DOHH2 (cell line): ENCODE measurements around the gene MILR1.

Experiments
- H3F3A ChIP-seq: fragments of 200-600 bp; sonication (generic), shearing (Covaris generic); 2 replicates; pipeline ENCODE4 v1.6.0; 2016; ENCODE audit warnings: antibody characterized with exemption, mild to moderate bottlenecking; ENCODE audit not compliant: control insufficient read depth, insufficient read depth
- H3K27ac ChIP-seq: fragments of 200-600 bp; sonication (generic); 2 replicates; pipeline ENCODE4 v1.5.1; 2014; ENCODE audit warnings: low read depth, mild to moderate bottlenecking, low read length, moderate library complexity
- H3K27me3 ChIP-seq: fragments of 200-600 bp; sonication (generic); 2 replicates; pipeline ENCODE4 v1.6.1; 2014; ENCODE audit warnings: mild to moderate bottlenecking, low read length, mixed read lengths; ENCODE audit not compliant: control insufficient read depth
- H3K36me3 ChIP-seq: fragments of 200-600 bp; sonication (generic); 2 replicates; pipeline ENCODE4 v1.6.1; 2014; ENCODE audit warnings: mild to moderate bottlenecking, low read length, moderate library complexity, mixed read lengths; ENCODE audit not compliant: control insufficient read depth
- H3K4me1 ChIP-seq: fragments of 200-600 bp; sonication (generic); 2 replicates; pipeline ENCODE4 v1.6.1; 2014; ENCODE audit warnings: mild to moderate bottlenecking, low read length, mixed read lengths; ENCODE audit not compliant: control insufficient read depth
- H3K4me2 ChIP-seq: fragments of 200-600 bp; sonication (generic); 2 replicates; pipeline ENCODE4 v1.6.0; 2014; ENCODE audit warnings: mild to moderate bottlenecking, low read length, moderate library complexity
- H3K4me3 ChIP-seq: fragments of 200-600 bp; sonication (generic); 2 replicates; pipeline ENCODE4 v1.5.1; 2014; ENCODE audit warnings: mild to moderate bottlenecking, low read length, mixed read lengths
- H3K79me2 ChIP-seq: fragments of 200-600 bp; sonication (generic); 2 replicates; pipeline ENCODE4 v1.6.1; 2014; ENCODE audit warnings: mild to moderate bottlenecking, low read length, mixed read lengths; ENCODE audit not compliant: control insufficient read depth
- H3K9me2 ChIP-seq: fragments of 200-600 bp; sonication (generic); replicated peaks from 2 replicates; pipeline ENCODE4 v1.6.1; 2014; ENCODE audit warnings: mild to moderate bottlenecking, low read length, mixed read lengths; ENCODE audit not compliant: control insufficient read depth
- H3K9me3 ChIP-seq: fragments of 200-600 bp; sonication (generic); 2 replicates; pipeline ENCODE4 v1.6.1; 2014; ENCODE audit warnings: antibody characterized with exemption, low read length, mixed read lengths; ENCODE audit not compliant: control insufficient read depth, insufficient read depth
- H4K20me1 ChIP-seq: fragments of 200-600 bp; sonication (generic); 2 replicates; pipeline ENCODE4 v1.6.0; 2014; ENCODE audit warnings: low read depth, mild to moderate bottlenecking, antibody characterized with exemption, low read length, moderate library complexity; ENCODE audit not compliant: control insufficient read depth, insufficient read depth
- EZH2phosphoT487 ChIP-seq: fragments of 200-600 bp; sonication (generic); IDR thresholded peaks from 2 replicates; pipeline ENCODE4 v1.6.1; 2017; ENCODE audit warnings: borderline replicate concordance, mild to moderate bottlenecking, antibody characterized with exemption, low read length, moderate library complexity, mixed read lengths
- TF ChIP-seq, protein P1 (sequence below): fragments of 200-600 bp; sonication (generic); IDR thresholded peaks from one replicate; pipeline ENCODE4 v1.5.1; 2014; ENCODE audit warnings: antibody characterized with exemption, mild to moderate bottlenecking, low read depth, low read length; ENCODE audit not compliant: poor library complexity, severe bottlenecking

Gene MILR1

DNA sequence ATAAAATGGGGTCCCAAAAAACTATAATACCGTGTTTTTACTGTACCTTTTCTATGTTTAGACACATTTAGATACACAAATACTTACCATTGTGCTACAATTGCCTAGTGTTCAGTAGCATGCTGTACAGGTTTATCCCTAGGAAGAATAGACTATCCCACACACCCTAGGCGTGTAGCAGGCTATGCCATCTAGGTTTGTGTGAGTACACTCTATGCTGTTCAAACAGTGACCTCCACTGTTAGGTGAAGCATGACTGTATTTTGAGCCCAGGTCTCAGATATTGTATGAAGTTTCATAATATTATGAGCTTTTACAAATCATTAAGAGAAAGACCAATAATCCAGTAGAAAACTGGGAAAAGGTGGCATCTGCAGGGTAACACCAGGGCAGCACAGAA, 23.6 kb downstream of the MILR1 start:
- Histone ChIP-seq H3K4me1 (peaks cover 21% of the 10 kb centered on the region), H3K4me3 (no peak overlapping the region), H4K20me1 (no peaks in the 10 kb centered on the region), H3K4me2 (no peak overlapping the region), H3K9me2 (no peaks in the 10 kb centered on the region), H3F3A (peaks cover 25% of the 10 kb centered on the region), H3K27ac (no peak overlapping the region), H3K27me3 (no peaks in the 10 kb centered on the region), H3K36me3 (peaks cover 65% of the 10 kb centered on the region), H3K9me3 (no peaks in the 10 kb centered on the region), H3K79me2 (no peaks in the 10 kb centered on the region)
- TF ChIP-seq, protein P1, sequence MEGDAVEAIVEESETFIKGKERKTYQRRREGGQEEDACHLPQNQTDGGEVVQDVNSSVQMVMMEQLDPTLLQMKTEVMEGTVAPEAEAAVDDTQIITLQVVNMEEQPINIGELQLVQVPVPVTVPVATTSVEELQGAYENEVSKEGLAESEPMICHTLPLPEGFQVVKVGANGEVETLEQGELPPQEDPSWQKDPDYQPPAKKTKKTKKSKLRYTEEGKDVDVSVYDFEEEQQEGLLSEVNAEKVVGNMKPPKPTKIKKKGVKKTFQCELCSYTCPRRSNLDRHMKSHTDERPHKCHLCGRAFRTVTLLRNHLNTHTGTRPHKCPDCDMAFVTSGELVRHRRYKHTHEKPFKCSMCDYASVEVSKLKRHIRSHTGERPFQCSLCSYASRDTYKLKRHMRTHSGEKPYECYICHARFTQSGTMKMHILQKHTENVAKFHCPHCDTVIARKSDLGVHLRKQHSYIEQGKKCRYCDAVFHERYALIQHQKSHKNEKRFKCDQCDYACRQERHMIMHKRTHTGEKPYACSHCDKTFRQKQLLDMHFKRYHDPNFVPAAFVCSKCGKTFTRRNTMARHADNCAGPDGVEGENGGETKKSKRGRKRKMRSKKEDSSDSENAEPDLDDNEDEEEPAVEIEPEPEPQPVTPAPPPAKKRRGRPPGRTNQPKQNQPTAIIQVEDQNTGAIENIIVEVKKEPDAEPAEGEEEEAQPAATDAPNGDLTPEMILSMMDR: no peak
- TF ChIP-seq EZH2phosphoT487: no peak

DNA sequence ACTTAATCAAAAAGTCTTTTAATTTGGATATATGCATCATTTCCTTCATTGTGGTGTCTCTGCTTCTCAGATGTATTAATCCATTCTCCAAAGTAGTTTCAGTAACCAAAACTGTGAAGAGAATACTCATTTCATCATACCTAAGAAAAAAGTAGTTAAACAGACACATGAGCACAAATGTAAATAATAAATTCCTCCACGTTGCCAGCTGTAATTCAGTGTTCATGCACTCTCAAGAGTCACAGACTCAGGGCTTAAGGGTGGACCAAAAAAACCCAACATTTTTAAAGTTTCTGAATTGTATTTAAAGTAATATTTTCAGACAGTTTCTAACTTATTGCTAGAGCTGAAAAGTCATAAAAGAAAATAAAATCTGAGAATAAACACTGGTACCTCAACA, 28.9 kb downstream of the MILR1 start:
- peaks cover 64% of the 10 kb centered on the region for H3K36me3 ChIP-seq

DNA sequence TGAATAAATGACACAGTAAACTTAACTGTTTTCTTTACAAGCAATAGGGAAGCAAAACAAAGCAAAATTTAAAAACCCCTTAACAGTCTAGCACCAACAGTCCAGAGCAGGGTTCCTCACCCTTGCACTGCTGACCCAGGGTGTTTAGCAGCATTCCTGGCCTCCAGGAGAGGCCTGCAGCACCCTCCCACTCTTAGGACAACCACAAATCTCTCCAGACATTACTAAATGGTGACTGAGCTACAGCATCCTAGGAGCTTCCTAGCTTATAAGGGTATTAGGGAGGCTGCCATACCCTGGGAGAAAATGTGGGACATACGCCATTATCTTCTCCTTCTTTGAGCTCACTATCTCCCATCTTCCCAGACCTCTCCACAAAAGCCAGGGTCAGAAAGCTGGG, 32.0 kb downstream of the MILR1 start:
- Histone ChIP-seq H3K9me3 (no peaks in the 10 kb centered on the region), H3K4me1 (no peaks in the 10 kb centered on the region), H4K20me1 (no peaks in the 10 kb centered on the region), H3K9me2 (no peaks in the 10 kb centered on the region), H3K4me2 (no peak overlapping the region), H3K36me3 (peaks cover 73% of the 10 kb centered on the region), H3K4me3 (no peak overlapping the region), H3F3A (peaks cover 22% of the 10 kb centered on the region), H3K27me3 (no peaks in the 10 kb centered on the region), H3K79me2 (no peaks in the 10 kb centered on the region), H3K27ac (no peak overlapping the region)
- no peak for TF ChIP-seq EZH2phosphoT487
- TF ChIP-seq, protein P1: no peak

More for the DNA sequence above, 28.9 kb downstream of the MILR1 start:
- no peak overlapping the region for H3K27ac ChIP-seq
- peaks cover 16% of the 10 kb centered on the region for H3K4me1 ChIP-seq
- H3K27me3 ChIP-seq: no peaks in the 10 kb centered on the region
- H3K79me2 ChIP-seq: no peaks in the 10 kb centered on the region
- no peaks in the 10 kb centered on the region for H3K9me3 ChIP-seq
- no peak overlapping the region for H3K4me2 ChIP-seq
- H4K20me1 ChIP-seq: no peaks in the 10 kb centered on the region
- TF ChIP-seq, protein P1: no peak
- TF ChIP-seq EZH2phosphoT487: no peak
- H3F3A ChIP-seq: peaks cover 28% of the 10 kb centered on the region
- no peaks in the 10 kb centered on the region for H3K9me2 ChIP-seq
- no peak overlapping the region for H3K4me3 ChIP-seq
